Eye (tissue), 1 donor: ENCODE data around the gene PRKCI.

Experiments
- DNase-seq: peaks from one replicate; pipeline ENCODE4 v3.0.0-alpha.2; 2015

PRKCI gene

GRCh38 chr3:170346481-170347392, 124.5 kb downstream of the PRKCI start:
- no peak for DNase-seq

GRCh38 chr3:170350515-170351413, 128.5 kb downstream of the PRKCI start:
- no peak for DNase-seq

- DNase-seq, result no peak
These were observed 130.7 kb downstream of the PRKCI start for GRCh38 chr3:170352936-170353335.

GRCh38 chr3:170353485-170353884, 131.3 kb downstream of the PRKCI start:
- DNase-seq, result no peak

- peak; percentile 58 for DNase-seq
These were observed 132.5 kb downstream of the PRKCI start for GRCh38 chr3:170354760-170355159.
